ENCODE data around the gene NDST1.

DNA sequence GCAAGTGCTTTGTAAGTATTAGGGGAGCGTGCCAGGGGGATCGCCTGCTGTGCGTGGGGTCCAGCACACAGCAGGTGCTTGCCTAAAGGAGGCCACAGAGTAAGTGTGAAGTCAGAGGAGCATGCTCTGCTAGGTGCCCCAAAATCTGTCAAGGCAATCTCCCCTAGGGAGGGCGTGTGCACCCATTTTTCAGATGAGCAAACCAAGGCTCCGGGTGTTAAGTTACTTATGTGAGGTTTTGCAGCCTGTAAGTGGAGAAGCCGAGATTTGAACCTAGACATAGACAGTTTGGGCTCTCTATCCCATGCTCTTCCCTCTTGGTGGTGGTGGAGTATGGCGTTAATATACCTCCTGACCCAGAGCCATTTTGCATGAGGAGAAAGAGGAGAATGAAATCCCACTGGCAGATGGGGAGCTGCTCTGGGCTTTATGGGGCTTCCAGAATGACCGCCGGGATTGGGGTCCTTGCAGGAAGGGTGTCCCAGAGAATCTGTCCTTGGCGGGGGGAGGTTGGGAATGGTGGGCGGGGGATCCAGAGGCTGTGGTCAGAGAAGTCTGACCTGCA lies 14.1 kb downstream of the NDST1 start:
- no peak for TF ChIP-seq POLR2A (IDR thresholded peaks at IDR 0.05; ENCODE audit: control extremely low read depth in 1 of 2, low read depth in 2 of 2, low read length in 2 of 2)
- TF ChIP-seq EGR1 (IDR thresholded peaks at IDR 0.05; ENCODE audit: borderline replicate concordance, low read depth, low read length), result no peak
- TF ChIP-seq, protein P1, sequence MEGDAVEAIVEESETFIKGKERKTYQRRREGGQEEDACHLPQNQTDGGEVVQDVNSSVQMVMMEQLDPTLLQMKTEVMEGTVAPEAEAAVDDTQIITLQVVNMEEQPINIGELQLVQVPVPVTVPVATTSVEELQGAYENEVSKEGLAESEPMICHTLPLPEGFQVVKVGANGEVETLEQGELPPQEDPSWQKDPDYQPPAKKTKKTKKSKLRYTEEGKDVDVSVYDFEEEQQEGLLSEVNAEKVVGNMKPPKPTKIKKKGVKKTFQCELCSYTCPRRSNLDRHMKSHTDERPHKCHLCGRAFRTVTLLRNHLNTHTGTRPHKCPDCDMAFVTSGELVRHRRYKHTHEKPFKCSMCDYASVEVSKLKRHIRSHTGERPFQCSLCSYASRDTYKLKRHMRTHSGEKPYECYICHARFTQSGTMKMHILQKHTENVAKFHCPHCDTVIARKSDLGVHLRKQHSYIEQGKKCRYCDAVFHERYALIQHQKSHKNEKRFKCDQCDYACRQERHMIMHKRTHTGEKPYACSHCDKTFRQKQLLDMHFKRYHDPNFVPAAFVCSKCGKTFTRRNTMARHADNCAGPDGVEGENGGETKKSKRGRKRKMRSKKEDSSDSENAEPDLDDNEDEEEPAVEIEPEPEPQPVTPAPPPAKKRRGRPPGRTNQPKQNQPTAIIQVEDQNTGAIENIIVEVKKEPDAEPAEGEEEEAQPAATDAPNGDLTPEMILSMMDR (IDR thresholded peaks at IDR 0.05; ENCODE audit: control extremely low read depth in 1 of 3, insufficient read depth in 1 of 3, low read depth in 1 of 3, low read length in 3 of 3), result no peak
- TF ChIP-seq CBX8 (IDR thresholded peaks at IDR 0.05; ENCODE audit: borderline replicate concordance, low read depth, low read length), result no peak
- no peak for TF ChIP-seq POLR2AphosphoS5 (IDR thresholded peaks at IDR 0.05; ENCODE audit: low read depth, low read length)
- TF ChIP-seq, protein P2, sequence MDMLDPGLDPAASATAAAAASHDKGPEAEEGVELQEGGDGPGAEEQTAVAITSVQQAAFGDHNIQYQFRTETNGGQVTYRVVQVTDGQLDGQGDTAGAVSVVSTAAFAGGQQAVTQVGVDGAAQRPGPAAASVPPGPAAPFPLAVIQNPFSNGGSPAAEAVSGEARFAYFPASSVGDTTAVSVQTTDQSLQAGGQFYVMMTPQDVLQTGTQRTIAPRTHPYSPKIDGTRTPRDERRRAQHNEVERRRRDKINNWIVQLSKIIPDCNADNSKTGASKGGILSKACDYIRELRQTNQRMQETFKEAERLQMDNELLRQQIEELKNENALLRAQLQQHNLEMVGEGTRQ (IDR thresholded peaks at IDR 0.05; ENCODE audit: low read length), result no peak
- no peak for TF ChIP-seq HDAC2 (IDR thresholded peaks at IDR 0.05; ENCODE audit: borderline replicate concordance in 1 of 2, low read depth in 2 of 2, low read length in 2 of 2)
- no peak for TF ChIP-seq CEBPB (IDR thresholded peaks at IDR 0.05; ENCODE audit: low read depth, low read length)
- no peak for TF ChIP-seq CHD2 (IDR thresholded peaks at IDR 0.05; ENCODE audit: low read length)
- TF ChIP-seq EZH2 (IDR thresholded peaks at IDR 0.05; ENCODE audit: low read depth, low read length, severe bottlenecking), result no peak
- TF ChIP-seq BACH1 (IDR thresholded peaks at IDR 0.05; ENCODE audit: low read length), result no peak
- no peak for TF ChIP-seq NRF1 (IDR thresholded peaks at IDR 0.05; ENCODE audit: low read depth, low read length)
